Upper lobe of left lung (tissue), 4 donors: ENCODE results near the gene SMTNL2.

Source experiments
- CTCF ChIP-seq, 6 experiments: fragments of 450-650 bp in 4 of 6; fragments of 200-600 bp in 2 of 6; sonication (generic) in 2 of 6; IDR thresholded peaks; one replicate each; pipeline ENCODE4 v1.5.1; 2016 to 2019; ENCODE audit warnings: antibody characterized with exemption in 6 of 6
- POLR2AphosphoS5 ChIP-seq, 2 donors: sonication (generic); formaldehyde crosslinking; IDR thresholded peaks; one replicate each; pipeline ENCODE4 v1.5.1; 2017; ENCODE audit warnings: antibody characterized with exemption in 2 of 2

- peak; percentile 73 to 74 for TF ChIP-seq POLR2AphosphoS5 (IDR thresholded peaks at IDR 0.05)
- TF ChIP-seq CTCF (IDR thresholded peaks at IDR 0.05) = peak in 3 of 6 experiments; percentile 33 to 49 (median 40)
Measured at GRCh38 chr17:4554997-4555799, 29.1 kb upstream of the SMTNL2 start, which contains the start of gene MYBBP1A.
